ENCODE measurements around the gene ACSL6. TPM values are rescaled to one million over a fixed set of nuclear protein-coding genes. Genes with fewer than 3 reads are reported as not detected.

ACSL6 gene
- polyA plus RNA-seq, 2 of the 4 experiments (the other 2 are of a cell fraction), result 0.06 to 0.09 TPM

DNA sequence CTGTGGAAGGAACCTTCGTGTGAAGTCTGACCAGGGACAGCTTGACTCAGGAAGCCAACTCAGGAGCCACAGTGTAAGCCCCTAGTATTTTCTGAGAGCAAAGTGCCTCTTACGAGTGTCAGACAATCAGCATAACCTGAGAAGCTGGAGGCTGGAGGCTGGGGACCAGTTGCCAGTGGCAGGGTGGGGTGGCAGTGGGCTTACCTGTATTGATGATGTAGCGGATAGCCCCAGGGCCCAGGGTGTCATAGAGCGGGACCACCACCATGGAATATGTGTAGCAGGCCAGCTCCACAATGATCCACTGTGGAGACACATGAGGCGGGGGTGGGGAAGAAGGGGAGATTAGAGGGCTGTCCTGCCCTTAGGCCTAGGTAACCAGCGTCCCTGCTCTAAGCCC is 22.9 kb downstream of the ACSL6 start:
- 64% methylated on average over 6 of the region's 6 CpGs for WGBS (ENCODE audit: missing lambda C conversion rate)
- ATAC-seq (no peak), DNase-seq (ENCODE audit: low read depth in 1 of 2, low spot score in 1 of 2) (no peak), FAIRE-seq (no peak)
- CTCF ChIA-PET, result no interaction called here
- Histone ChIP-seq H3K27ac (no peak overlapping the region), H3K4me3 (no peak overlapping the region), H3K4me1 (no peaks in the 10 kb centered on the region), H3K9me3 (no peaks in the 10 kb centered on the region), H3K4me2 (no peak overlapping the region)
- POLR2A ChIA-PET, result no interaction called here
- TF ChIP-seq, protein P1, sequence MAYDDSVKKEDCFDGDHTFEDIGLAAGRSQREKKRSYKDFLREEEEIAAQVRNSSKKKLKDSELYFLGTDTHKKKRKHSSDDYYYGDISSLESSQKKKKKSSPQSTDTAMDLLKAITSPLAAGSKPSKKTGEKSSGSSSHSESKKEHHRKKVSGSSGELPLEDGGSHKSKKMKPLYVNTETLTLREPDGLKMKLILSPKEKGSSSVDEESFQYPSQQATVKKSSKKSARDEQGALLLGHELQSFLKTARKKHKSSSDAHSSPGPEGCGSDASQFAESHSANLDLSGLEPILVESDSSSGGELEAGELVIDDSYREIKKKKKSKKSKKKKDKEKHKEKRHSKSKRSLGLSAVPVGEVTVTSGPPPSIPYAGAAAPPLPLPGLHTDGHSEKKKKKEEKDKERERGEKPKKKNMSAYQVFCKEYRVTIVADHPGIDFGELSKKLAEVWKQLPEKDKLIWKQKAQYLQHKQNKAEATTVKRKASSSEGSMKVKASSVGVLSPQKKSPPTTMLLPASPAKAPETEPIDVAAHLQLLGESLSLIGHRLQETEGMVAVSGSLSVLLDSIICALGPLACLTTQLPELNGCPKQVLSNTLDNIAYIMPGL (CRISPR knock-in tag; IDR thresholded peaks at IDR 0.05; ENCODE audit: borderline replicate concordance), result no peak
- no peak for TF ChIP-seq ZC3H11A (IDR thresholded peaks at IDR 0.05)
- no peak for TF ChIP-seq ZNF302 (CRISPR knock-in tag; IDR thresholded peaks at IDR 0.05)
- TF ChIP-seq REST (IDR thresholded peaks at IDR 0.05), result no peak
- TF ChIP-seq RAD21 (conservative IDR thresholded peaks at IDR 0.05 in 1 of 2, IDR thresholded peaks at IDR 0.05 in 1 of 2), result no peak
- TF ChIP-seq FOXS1 (CRISPR knock-in tag; IDR thresholded peaks at IDR 0.05), result no peak
- TF ChIP-seq HOXB13 (CRISPR knock-in tag; IDR thresholded peaks at IDR 0.05; ENCODE audit: low read depth), result no peak
- TF ChIP-seq, protein P2, sequence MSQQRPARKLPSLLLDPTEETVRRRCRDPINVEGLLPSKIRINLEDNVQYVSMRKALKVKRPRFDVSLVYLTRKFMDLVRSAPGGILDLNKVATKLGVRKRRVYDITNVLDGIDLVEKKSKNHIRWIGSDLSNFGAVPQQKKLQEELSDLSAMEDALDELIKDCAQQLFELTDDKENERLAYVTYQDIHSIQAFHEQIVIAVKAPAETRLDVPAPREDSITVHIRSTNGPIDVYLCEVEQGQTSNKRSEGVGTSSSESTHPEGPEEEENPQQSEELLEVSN (IDR thresholded peaks at IDR 0.05; ENCODE audit: borderline replicate concordance, low read depth), result no peak
- no peak for TF ChIP-seq USF2 (IDR thresholded peaks at IDR 0.05)

DNA sequence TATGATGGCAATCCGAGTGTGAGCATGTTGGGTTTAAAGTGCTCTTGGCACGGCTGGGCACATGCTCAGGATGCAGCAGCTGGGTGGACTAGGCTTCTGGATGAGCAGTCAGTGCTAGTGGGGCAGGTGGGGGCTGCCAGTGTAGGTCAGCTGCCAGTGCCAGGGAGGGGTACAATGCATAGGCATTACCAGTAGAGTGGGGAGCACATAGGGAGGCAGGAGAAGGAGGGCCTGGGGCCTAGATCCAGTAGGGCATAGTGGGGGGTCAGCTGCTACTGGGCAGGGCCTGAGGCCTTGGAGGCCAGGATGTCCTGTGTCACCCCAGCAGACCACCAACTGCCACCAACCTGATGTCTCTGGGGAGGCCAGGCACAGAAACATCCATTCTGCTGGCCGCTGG is 24.2 kb downstream of the ACSL6 start:
- DNase-seq (ENCODE audit: low read depth in 1 of 2, low spot score in 1 of 2), result no peak
- TF ChIP-seq RAD21 (conservative IDR thresholded peaks at IDR 0.05 in 1 of 2, IDR thresholded peaks at IDR 0.05 in 1 of 2) (no peak), HOXA7 (CRISPR knock-in tag; IDR thresholded peaks at IDR 0.05) (no peak)
- no peak for FAIRE-seq
- H3K4me2 ChIP-seq, result no peak overlapping the region
- no peak overlapping the region for H3K4me3 ChIP-seq
- ChIA-PET POLR2A (interaction anchor here (0.5 kb wide), 1 partner anchor 528 kb away, joined by 3 read pairs; no protein-coding TSS in a partner anchor), CTCF (interaction anchor here (0.6 to 1.4 kb wide), 2 partner anchors 15 to 78 kb away, joined by 3 to 4 read pairs; no protein-coding TSS in a partner anchor)
- 41% methylated on average over 2 of the region's 3 CpGs for WGBS (ENCODE audit: missing lambda C conversion rate)
- H3K9me3 ChIP-seq, result no peaks in the 10 kb centered on the region
- no peak for ATAC-seq
- H3K4me1 ChIP-seq, result no peaks in the 10 kb centered on the region
- no peak overlapping the region for H3K27ac ChIP-seq

GRCh38 chr5:131986161-131986912 is 25.1 kb downstream of the ACSL6 start:
- TF ChIP-seq BHLHE40 (IDR thresholded peaks at IDR 0.05; ENCODE audit: low read depth, low read length) (no peak), CEBPB (IDR thresholded peaks at IDR 0.05) (no peak), HOXA7 (CRISPR knock-in tag; IDR thresholded peaks at IDR 0.05) (no peak), USF2 (IDR thresholded peaks at IDR 0.05) (no peak), MAZ (IDR thresholded peaks at IDR 0.05; ENCODE audit: borderline replicate concordance, low read depth, low read length) (no peak), CHD2 (IDR thresholded peaks at IDR 0.05; ENCODE audit: low read length, partially characterized antibody) (no peak)
- TF ChIP-seq, protein P3, sequence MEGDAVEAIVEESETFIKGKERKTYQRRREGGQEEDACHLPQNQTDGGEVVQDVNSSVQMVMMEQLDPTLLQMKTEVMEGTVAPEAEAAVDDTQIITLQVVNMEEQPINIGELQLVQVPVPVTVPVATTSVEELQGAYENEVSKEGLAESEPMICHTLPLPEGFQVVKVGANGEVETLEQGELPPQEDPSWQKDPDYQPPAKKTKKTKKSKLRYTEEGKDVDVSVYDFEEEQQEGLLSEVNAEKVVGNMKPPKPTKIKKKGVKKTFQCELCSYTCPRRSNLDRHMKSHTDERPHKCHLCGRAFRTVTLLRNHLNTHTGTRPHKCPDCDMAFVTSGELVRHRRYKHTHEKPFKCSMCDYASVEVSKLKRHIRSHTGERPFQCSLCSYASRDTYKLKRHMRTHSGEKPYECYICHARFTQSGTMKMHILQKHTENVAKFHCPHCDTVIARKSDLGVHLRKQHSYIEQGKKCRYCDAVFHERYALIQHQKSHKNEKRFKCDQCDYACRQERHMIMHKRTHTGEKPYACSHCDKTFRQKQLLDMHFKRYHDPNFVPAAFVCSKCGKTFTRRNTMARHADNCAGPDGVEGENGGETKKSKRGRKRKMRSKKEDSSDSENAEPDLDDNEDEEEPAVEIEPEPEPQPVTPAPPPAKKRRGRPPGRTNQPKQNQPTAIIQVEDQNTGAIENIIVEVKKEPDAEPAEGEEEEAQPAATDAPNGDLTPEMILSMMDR (IDR thresholded peaks at IDR 0.05), result no peak
- TF ChIP-seq, protein P2 (IDR thresholded peaks at IDR 0.05; ENCODE audit: borderline replicate concordance, low read depth), result no peak
- POLR2A ChIA-PET, result no interaction called here
- no peak for DNase-seq (ENCODE audit: low read depth in 1 of 2, low spot score in 1 of 2)
- ATAC-seq, result no peak
- H3K9me3 ChIP-seq, result no peaks in the 10 kb centered on the region
- 54% methylated on average over 8 of the region's 8 CpGs for WGBS (ENCODE audit: missing lambda C conversion rate)
- H3K4me3 ChIP-seq, result no peak overlapping the region
- CTCF ChIA-PET, result interaction anchor here (1.4 kb wide), 1 partner anchor 14 kb away, joined by 4 read pairs; no protein-coding TSS in a partner anchor
- FAIRE-seq, result no peak
- no peak overlapping the region for H3K27ac ChIP-seq
- H3K4me1 ChIP-seq, result no peaks in the 10 kb centered on the region
- H3K4me2 ChIP-seq, result no peak overlapping the region
